Naive thymus-derived CD8-positive, alpha-beta T cell (primary cell): ENCODE results near the gene AKAP6. TPM values are rescaled to one million over a fixed set of nuclear protein-coding genes. Genes with fewer than 3 reads are reported as not detected.

Experiments
- ATAC-seq, 2 donors: fragments of 150-1000 bp; cut with Tn5 transposase in 1 of 2; sonication (Bioruptor Pico), chemical (Tn5 transposase) in 1 of 2; 1 replicate in 1 of 2; 2 replicates in 1 of 2; pipeline ENCODE4 v1.10.0; 2021; ENCODE audit warnings: mild to moderate bottlenecking in 2 of 2, moderate library complexity in 2 of 2
- POLR2A ChIA-PET: fragments of 350-600 bp; sonication (Branson Sonifier 250); formaldehyde crosslinking; loops from one replicate; lab custom pipeline; 2021; ENCODE audit warnings: antibody characterized with exemption; lab: Charles Lee
- DNase-seq, 10 donors: peaks; one replicate each; pipeline versions ENCODE4 v3.0.0 to v3.0.0-alpha.2; 2020 to 2022
- H3K27ac Mint-ChIP-seq, 10 donors: one replicate each; pipeline ENCODE4 v1.8.0; 2020 to 2022; ENCODE audit warnings: mild to moderate bottlenecking in 10 of 10, mixed read lengths in 10 of 10, moderate library complexity in 4 of 10, inconsistent platforms in 1 of 10
- H3K27me3 Mint-ChIP-seq, 5 donors: one replicate each; pipeline ENCODE4 v1.8.0; 2021 to 2022; ENCODE audit warnings: mixed read lengths in 5 of 5
- H3K36me3 Mint-ChIP-seq, 3 donors: one replicate each; pipeline ENCODE4 v1.8.0; 2020 to 2022; ENCODE audit warnings: mixed read lengths in 3 of 3, mild to moderate bottlenecking in 2 of 3, inconsistent platforms in 1 of 3
- H3K4me1 Mint-ChIP-seq, 4 donors: one replicate each; pipeline ENCODE4 v1.8.0; 2021 to 2022; ENCODE audit warnings: mixed read lengths in 4 of 4
- H3K4me3 Mint-ChIP-seq, 10 donors: one replicate each; pipeline ENCODE4 v1.8.0; 2020 to 2022; ENCODE audit warnings: mild to moderate bottlenecking in 10 of 10, mixed read lengths in 10 of 10, moderate library complexity in 6 of 10, inconsistent platforms in 1 of 10
- H3K9me3 Mint-ChIP-seq, 9 donors: one replicate each; pipeline ENCODE4 v1.8.0; 2020 to 2022; ENCODE audit warnings: mixed read lengths in 9 of 9, mild to moderate bottlenecking in 3 of 9, inconsistent platforms in 1 of 9, moderate library complexity in 1 of 9
- polyA plus RNA-seq, 3 donors: library from polyadenylated mRNA; unstranded; fragments of 300-500 nt; fragmentation: Illumina TruSeq; gene quantifications; one replicate each; pipeline ENCODE4 v1.2.3, GENCODE V29; 2021
- total RNA-seq, 8 experiments: library from RNA in 2 of 8; stranded (reverse) in 2 of 8; gene quantifications; one replicate each; pipeline ENCODE4 v1.2.3 and lab custom pipeline; 2021 to 2026

AKAP6 gene
- total and polyA plus RNA-seq, 5 experiments from 2014 or later = 1.4 to 4.6 (median 3.2) TPM

- Mint-ChIP-seq H3K9me3 (no peaks in the 10 kb centered on the region), H3K36me3 (peaks cover 0 to 6% (median 0%) of the 10 kb centered on the region in 3 donors), H3K4me1 (peaks cover 0 to 1% (median 0%) of the 10 kb centered on the region in 4 donors), H3K27ac (no peak overlapping the region), H3K27me3 (peaks cover 0 to 4% (median 0%) of the 10 kb centered on the region in 5 donors), H3K4me3 (no peak overlapping the region)
- ATAC-seq (no peak), DNase-seq (no peak)
- POLR2A ChIA-PET = no interaction called here
Measured at GRCh38 chr14:32337759-32338158, 8.7 kb downstream of the AKAP6 start.

GRCh38 chr14:32339188-32339587 lies 10.1 kb downstream of the AKAP6 start:
- ATAC-seq = no peak
- no peak overlapping the region for H3K27ac Mint-ChIP-seq
- DNase-seq = no peak
- POLR2A ChIA-PET = no interaction called here
- H3K4me1 Mint-ChIP-seq = peaks cover 0 to 1% (median 0%) of the 10 kb centered on the region in 4 donors
- H3K36me3 Mint-ChIP-seq = peaks cover 0 to 6% (median 0%) of the 10 kb centered on the region in 3 donors
- H3K9me3 Mint-ChIP-seq = no peaks in the 10 kb centered on the region
- H3K27me3 Mint-ChIP-seq = peaks cover 0 to 4% (median 0%) of the 10 kb centered on the region in 5 donors
- no peak overlapping the region for H3K4me3 Mint-ChIP-seq

- DNase-seq (no peak), ATAC-seq (no peak)
- Mint-ChIP-seq H3K36me3 (peaks cover 0 to 6% (median 0%) of the 10 kb centered on the region in 3 donors), H3K27ac (no peak overlapping the region), H3K4me3 (no peak overlapping the region), H3K4me1 (peaks cover 0 to 1% (median 0%) of the 10 kb centered on the region in 4 donors), H3K27me3 (peaks cover 0 to 4% (median 0%) of the 10 kb centered on the region in 5 donors), H3K9me3 (no peaks in the 10 kb centered on the region)
- POLR2A ChIA-PET = no interaction called here
Measured at GRCh38 chr14:32341947-32342846, 13.1 kb downstream of the AKAP6 start.

- H3K4me1 Mint-ChIP-seq = peaks cover 0 to 1% (median 0%) of the 10 kb centered on the region in 4 donors
- POLR2A ChIA-PET = no interaction called here
Measured at GRCh38 chr14:32342847-32343194, 13.7 kb downstream of the AKAP6 start.

GRCh38 chr14:32343926-32344430 lies 14.9 kb downstream of the AKAP6 start:
- H3K4me1 Mint-ChIP-seq = peaks cover 0 to 1% (median 0%) of the 10 kb centered on the region in 4 donors
- no peak for ATAC-seq
- no peak overlapping the region for H3K4me3 Mint-ChIP-seq
- H3K9me3 Mint-ChIP-seq = no peaks in the 10 kb centered on the region
- peaks cover 0 to 6% (median 0%) of the 10 kb centered on the region in 3 donors for H3K36me3 Mint-ChIP-seq
- no peak overlapping the region for H3K27ac Mint-ChIP-seq
- H3K27me3 Mint-ChIP-seq = peaks cover 0 to 11% (median 0%) of the 10 kb centered on the region in 5 donors
- POLR2A ChIA-PET = interaction anchor here (0.7 kb wide), 1 partner anchor 17 kb away, joined by 6 read pairs; no protein-coding TSS in a partner anchor
- DNase-seq = no peak

More at GRCh38 chr14:32342847-32343194, 13.7 kb downstream of the AKAP6 start:
- Mint-ChIP-seq H3K9me3 (no peaks in the 10 kb centered on the region), H3K36me3 (peaks cover 0 to 6% (median 0%) of the 10 kb centered on the region in 3 donors), H3K4me3 (no peak overlapping the region), H3K27me3 (peaks cover 0 to 5% (median 0%) of the 10 kb centered on the region in 5 donors), H3K27ac (no peak overlapping the region)
- no peak for ATAC-seq
- no peak for DNase-seq

GRCh38 chr14:32345311-32345791 lies 16.3 kb downstream of the AKAP6 start:
- POLR2A ChIA-PET = no interaction called here
- Mint-ChIP-seq H3K27me3 (peaks cover 0 to 11% (median 0%) of the 10 kb centered on the region in 5 donors), H3K4me3 (no peak overlapping the region), H3K9me3 (no peaks in the 10 kb centered on the region), H3K36me3 (peaks cover 0 to 5% (median 0%) of the 10 kb centered on the region in 3 donors), H3K27ac (no peak overlapping the region), H3K4me1 (peaks cover 0 to 1% (median 0%) of the 10 kb centered on the region in 4 donors)
- DNase-seq (no peak), ATAC-seq (no peak)

GRCh38 chr14:32349322-32349721 lies 20.2 kb downstream of the AKAP6 start:
- peaks cover 0 to under 1% (median 0%) of the 10 kb centered on the region in 9 donors for H3K9me3 Mint-ChIP-seq
- peaks cover 0 to 7% (median 0%) of the 10 kb centered on the region in 5 donors for H3K27me3 Mint-ChIP-seq
- DNase-seq = no peak
- H3K4me1 Mint-ChIP-seq = no peaks in the 10 kb centered on the region
- POLR2A ChIA-PET = no interaction called here
- H3K36me3 Mint-ChIP-seq = no peaks in the 10 kb centered on the region
- H3K27ac Mint-ChIP-seq = no peak overlapping the region
- no peak overlapping the region for H3K4me3 Mint-ChIP-seq
- no peak for ATAC-seq

GRCh38 chr14:32350020-32350419 lies 20.9 kb downstream of the AKAP6 start:
- no peak for ATAC-seq
- no peaks in the 10 kb centered on the region for H3K36me3 Mint-ChIP-seq
- no peak for DNase-seq
- no peak overlapping the region for H3K4me3 Mint-ChIP-seq
- no peak overlapping the region for H3K27ac Mint-ChIP-seq
- peaks cover 0 to 4% (median 0%) of the 10 kb centered on the region in 9 donors for H3K9me3 Mint-ChIP-seq
- POLR2A ChIA-PET = no interaction called here
- no peaks in the 10 kb centered on the region for H3K4me1 Mint-ChIP-seq
- peaks cover 0 to 8% (median 2%) of the 10 kb centered on the region in 5 donors for H3K27me3 Mint-ChIP-seq

- ATAC-seq (no peak), DNase-seq (no peak)
- Mint-ChIP-seq H3K27ac (no peak overlapping the region), H3K9me3 (peaks cover 0 to 4% (median 0%) of the 10 kb centered on the region in 9 donors), H3K36me3 (no peaks in the 10 kb centered on the region), H3K4me3 (no peak overlapping the region), H3K27me3 (peaks cover 0 to 16% (median 2%) of the 10 kb centered on the region in 5 donors), H3K4me1 (no peaks in the 10 kb centered on the region)
- POLR2A ChIA-PET = no interaction called here
Measured at GRCh38 chr14:32352631-32353030, 23.5 kb downstream of the AKAP6 start.

GRCh38 chr14:32354716-32355115 lies 25.6 kb downstream of the AKAP6 start:
- no peak for ATAC-seq

GRCh38 chr14:32358781-32359180 lies 29.7 kb downstream of the AKAP6 start:
- Mint-ChIP-seq H3K9me3 (peaks cover 0 to 4% (median 0%) of the 10 kb centered on the region in 9 donors), H3K27me3 (peaks cover 0 to 18% (median 0%) of the 10 kb centered on the region in 5 donors), H3K4me1 (no peaks in the 10 kb centered on the region), H3K27ac (no peak overlapping the region), H3K4me3 (no peak overlapping the region), H3K36me3 (no peaks in the 10 kb centered on the region)
- ATAC-seq (no peak), DNase-seq (no peak)
- POLR2A ChIA-PET = no interaction called here

More at GRCh38 chr14:32354716-32355115, 25.6 kb downstream of the AKAP6 start:
- Mint-ChIP-seq H3K27me3 (peaks cover 0 to 10% (median 0%) of the 10 kb centered on the region in 5 donors), H3K27ac (peak overlapping the region in 1 of 10 donors; percentile 30), H3K4me1 (no peaks in the 10 kb centered on the region), H3K36me3 (no peaks in the 10 kb centered on the region), H3K9me3 (peaks cover 0 to 4% (median 0%) of the 10 kb centered on the region in 9 donors), H3K4me3 (no peak overlapping the region)
- POLR2A ChIA-PET = no interaction called here
- DNase-seq = no peak

GRCh38 chr14:32361674-32362073 lies 32.6 kb downstream of the AKAP6 start:
- ATAC-seq (no peak), DNase-seq (no peak)
- Mint-ChIP-seq H3K36me3 (no peaks in the 10 kb centered on the region), H3K4me1 (no peaks in the 10 kb centered on the region), H3K9me3 (no peaks in the 10 kb centered on the region), H3K4me3 (no peak overlapping the region), H3K27ac (no peak overlapping the region), H3K27me3 (peaks cover 0 to 16% (median 0%) of the 10 kb centered on the region in 5 donors)
- POLR2A ChIA-PET = no interaction called here

GRCh38 chr14:32363761-32364160 lies 34.7 kb downstream of the AKAP6 start:
- no peak for DNase-seq
- POLR2A ChIA-PET = no interaction called here
- Mint-ChIP-seq H3K4me1 (no peaks in the 10 kb centered on the region), H3K36me3 (no peaks in the 10 kb centered on the region), H3K9me3 (no peaks in the 10 kb centered on the region), H3K27me3 (peaks cover 0 to 22% (median 0%) of the 10 kb centered on the region in 5 donors), H3K27ac (peak overlapping the region in 1 of 10 donors; percentile 21), H3K4me3 (no peak overlapping the region)
- ATAC-seq = no peak
